Measurements from ENCODE around the gene PIGR.

- TF ChIP-seq, protein P1, sequence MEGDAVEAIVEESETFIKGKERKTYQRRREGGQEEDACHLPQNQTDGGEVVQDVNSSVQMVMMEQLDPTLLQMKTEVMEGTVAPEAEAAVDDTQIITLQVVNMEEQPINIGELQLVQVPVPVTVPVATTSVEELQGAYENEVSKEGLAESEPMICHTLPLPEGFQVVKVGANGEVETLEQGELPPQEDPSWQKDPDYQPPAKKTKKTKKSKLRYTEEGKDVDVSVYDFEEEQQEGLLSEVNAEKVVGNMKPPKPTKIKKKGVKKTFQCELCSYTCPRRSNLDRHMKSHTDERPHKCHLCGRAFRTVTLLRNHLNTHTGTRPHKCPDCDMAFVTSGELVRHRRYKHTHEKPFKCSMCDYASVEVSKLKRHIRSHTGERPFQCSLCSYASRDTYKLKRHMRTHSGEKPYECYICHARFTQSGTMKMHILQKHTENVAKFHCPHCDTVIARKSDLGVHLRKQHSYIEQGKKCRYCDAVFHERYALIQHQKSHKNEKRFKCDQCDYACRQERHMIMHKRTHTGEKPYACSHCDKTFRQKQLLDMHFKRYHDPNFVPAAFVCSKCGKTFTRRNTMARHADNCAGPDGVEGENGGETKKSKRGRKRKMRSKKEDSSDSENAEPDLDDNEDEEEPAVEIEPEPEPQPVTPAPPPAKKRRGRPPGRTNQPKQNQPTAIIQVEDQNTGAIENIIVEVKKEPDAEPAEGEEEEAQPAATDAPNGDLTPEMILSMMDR (IDR thresholded peaks at IDR 0.05; ENCODE audit: borderline replicate concordance, extremely low read depth, low read length, poor library complexity, severe bottlenecking): no peak
- no peak for TF ChIP-seq EZH2 (IDR thresholded peaks at IDR 0.05; ENCODE audit: borderline replicate concordance, low read depth, low read length, severe bottlenecking)
These were observed 5.2 kb upstream of the PIGR start for GRCh38 chr1:206951318-206952100.

Measured in DND-41 (cell line).